Endothelial cell (in vitro differentiated cells): ENCODE data around the gene NDC1. TPM values are rescaled to one million over a fixed set of nuclear protein-coding genes. Genes with fewer than 3 reads are reported as not detected.

Source experiments
- DNase-seq: peaks from one replicate; pipeline ENCODE4 v3.0.0; 2021; ENCODE audit warnings: low spot score
- H3K27ac Mint-ChIP-seq: one replicate; pipeline ENCODE4 v1.8.0; 2021; ENCODE audit warnings: mixed read lengths, inconsistent platforms; ENCODE audit not compliant: unreplicated experiment
- H3K27me3 Mint-ChIP-seq: one replicate; pipeline ENCODE4 v1.8.0; 2021; ENCODE audit warnings: mild to moderate bottlenecking, moderate library complexity, mixed read lengths, inconsistent platforms; ENCODE audit not compliant: unreplicated experiment
- H3K36me3 Mint-ChIP-seq: one replicate; pipeline ENCODE4 v1.8.0; 2021; ENCODE audit warnings: mild to moderate bottlenecking, low read depth, mixed read lengths, inconsistent platforms; ENCODE audit not compliant: unreplicated experiment
- H3K4me1 Mint-ChIP-seq: one replicate; pipeline ENCODE4 v1.8.0; 2021; ENCODE audit warnings: mild to moderate bottlenecking, mixed read lengths, inconsistent platforms; ENCODE audit not compliant: unreplicated experiment
- H3K4me3 Mint-ChIP-seq: one replicate; pipeline ENCODE4 v1.8.0; 2021; ENCODE audit warnings: mild to moderate bottlenecking, mixed read lengths, inconsistent platforms; ENCODE audit not compliant: unreplicated experiment
- H3K9me3 Mint-ChIP-seq: one replicate; pipeline ENCODE4 v1.8.0; 2021; ENCODE audit warnings: mixed read lengths, inconsistent platforms; ENCODE audit not compliant: unreplicated experiment
- CTCF ChIP-seq: fragments of 200-600 bp; sonication (generic); IDR thresholded peaks from one replicate; pipeline ENCODE4 v1.5.0; 2021; ENCODE audit warnings: antibody characterized with exemption; ENCODE audit not compliant: unreplicated experiment
- total RNA-seq: library from RNA; stranded (reverse); fragmentation: NEBNext Ultra II Directional; extraction: Animal tissue kit (Norgen Biotek cat#: 25700); gene quantifications from one replicate; pipeline ENCODE4 v1.2.1, GENCODE V29; 2021; ENCODE audit not compliant: unreplicated experiment

The NDC1 gene
- total RNA-seq, 1 donor from 2014 or later, result 13.3 TPM

DNA sequence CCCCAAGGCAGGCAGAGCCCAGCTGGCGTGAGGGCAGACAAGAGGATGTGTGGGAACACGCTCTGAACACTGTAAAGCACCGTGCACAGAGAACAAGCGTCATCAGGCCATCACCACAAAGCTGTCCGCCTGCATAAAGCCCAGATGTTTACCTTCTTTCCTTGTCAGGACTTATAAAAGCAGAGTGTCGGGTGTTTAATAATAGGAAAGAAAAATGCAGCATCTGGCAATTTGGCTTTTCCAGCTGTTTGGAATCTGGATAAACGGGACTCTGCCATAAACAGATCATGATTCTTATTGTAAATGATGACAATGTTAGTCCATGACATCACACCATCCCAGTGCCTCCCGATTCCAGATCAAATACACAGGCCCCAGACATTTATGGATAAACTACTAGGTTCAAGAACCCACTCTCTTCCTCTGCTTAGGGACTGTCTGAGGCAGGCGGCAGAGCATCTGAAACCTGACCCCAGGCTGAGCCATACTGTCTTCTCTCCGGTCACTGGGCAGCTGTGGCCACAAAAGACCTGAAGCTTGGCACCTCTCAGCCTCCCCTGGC is 103.4 kb downstream of the NDC1 start:
- H3K27ac Mint-ChIP-seq, result no peak overlapping the region
- TF ChIP-seq CTCF, result no peak
- peaks cover 4% of the 10 kb centered on the region for H3K27me3 Mint-ChIP-seq
- H3K36me3 Mint-ChIP-seq, result no peaks in the 10 kb centered on the region
- H3K4me3 Mint-ChIP-seq, result no peak overlapping the region
- DNase-seq, result no peak
- no peaks in the 10 kb centered on the region for H3K4me1 Mint-ChIP-seq
- no peaks in the 10 kb centered on the region for H3K9me3 Mint-ChIP-seq

DNA sequence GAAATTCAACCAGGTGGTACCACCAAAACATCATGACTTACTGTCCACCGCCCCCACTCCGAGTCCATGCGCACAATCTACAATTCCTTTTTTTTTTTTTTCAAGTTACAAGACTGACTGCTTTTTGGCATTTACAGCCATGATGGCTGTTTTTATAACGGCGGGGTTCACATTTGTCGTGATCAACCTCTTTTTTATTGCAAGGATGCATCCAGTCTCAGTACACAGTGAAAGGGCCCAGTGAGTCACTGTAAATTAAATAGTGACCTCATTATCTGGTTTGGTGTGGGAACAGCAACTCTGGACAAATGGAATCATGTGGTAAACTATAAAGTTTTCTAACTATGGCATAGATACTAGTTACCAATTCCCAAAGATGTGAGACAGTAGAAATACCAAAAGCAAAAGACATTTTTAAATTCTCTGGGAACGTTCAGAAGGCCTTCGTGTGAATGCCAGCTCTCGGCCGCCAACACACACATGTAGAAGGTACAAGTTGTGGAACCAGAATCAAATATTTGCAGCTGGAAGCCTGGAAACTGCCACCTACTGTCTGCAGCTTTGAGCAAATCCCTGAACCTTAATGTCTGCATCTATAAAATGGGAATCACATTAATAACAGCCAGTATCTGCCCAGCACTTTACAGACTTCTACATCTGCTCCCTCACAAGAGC is 104.0 kb downstream of the NDC1 start:
- no peaks in the 10 kb centered on the region for H3K36me3 Mint-ChIP-seq
- H3K9me3 Mint-ChIP-seq, result no peaks in the 10 kb centered on the region
- TF ChIP-seq CTCF, result no peak
- peaks cover 3% of the 10 kb centered on the region for H3K27me3 Mint-ChIP-seq
- H3K4me1 Mint-ChIP-seq, result no peaks in the 10 kb centered on the region
- no peak overlapping the region for H3K4me3 Mint-ChIP-seq
- H3K27ac Mint-ChIP-seq, result no peak overlapping the region
- DNase-seq, result no peak

DNA sequence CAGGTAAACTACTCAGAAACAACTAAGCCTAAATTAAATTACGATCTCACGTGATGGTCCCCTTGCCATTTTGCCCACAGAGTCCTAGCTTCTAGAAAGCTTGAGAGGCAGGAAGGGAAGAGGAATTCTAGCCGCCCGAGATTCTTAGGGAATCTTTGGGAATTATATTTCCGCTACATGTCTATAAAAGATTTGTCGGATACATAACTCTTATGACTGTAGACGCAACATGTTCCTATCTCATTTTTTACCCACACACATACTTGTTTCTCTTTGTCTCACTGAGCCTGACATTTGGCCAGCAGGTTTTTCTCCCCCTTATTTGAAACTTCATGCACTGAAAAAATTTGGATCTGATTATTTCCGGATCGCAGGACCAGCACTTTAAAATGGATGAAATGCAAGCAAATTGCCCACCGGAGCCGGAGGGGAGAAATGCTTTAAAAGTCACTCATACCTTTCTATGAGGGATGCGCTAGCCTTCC is 104.6 kb downstream of the NDC1 start:
- no peak for DNase-seq
- Mint-ChIP-seq H3K4me3 (no peak overlapping the region), H3K27ac (no peak overlapping the region), H3K36me3 (no peaks in the 10 kb centered on the region), H3K9me3 (no peaks in the 10 kb centered on the region), H3K27me3 (peaks cover 3% of the 10 kb centered on the region), H3K4me1 (no peaks in the 10 kb centered on the region)
- TF ChIP-seq CTCF, result no peak

- Mint-ChIP-seq H3K27me3 (peaks cover 3% of the 10 kb centered on the region), H3K36me3 (no peaks in the 10 kb centered on the region), H3K4me3 (no peak overlapping the region), H3K4me1 (no peaks in the 10 kb centered on the region), H3K9me3 (no peaks in the 10 kb centered on the region), H3K27ac (no peak overlapping the region)
- TF ChIP-seq CTCF, result no peak
- DNase-seq, result no peak
Measured at GRCh38 chr1:53732912-53733317, 105.2 kb downstream of the NDC1 start.

GRCh38 chr1:53732409-53732808 is 105.7 kb downstream of the NDC1 start:
- TF ChIP-seq CTCF, result no peak
- H3K27ac Mint-ChIP-seq, result no peak overlapping the region
- no peaks in the 10 kb centered on the region for H3K36me3 Mint-ChIP-seq
- H3K27me3 Mint-ChIP-seq, result peaks cover 3% of the 10 kb centered on the region
- H3K9me3 Mint-ChIP-seq, result no peaks in the 10 kb centered on the region
- no peaks in the 10 kb centered on the region for H3K4me1 Mint-ChIP-seq
- DNase-seq, result no peak
- H3K4me3 Mint-ChIP-seq, result no peak overlapping the region
